Activated CD4-positive, CD25-positive, alpha-beta regulatory T cell treated with anti-CD3 and anti-CD28 coated beads, Interleukin-2, amount 50 U/mL, for 72 hours (primary cell): Measurements from ENCODE around the gene ATP2B2.

Experiments
- DNase-seq: peaks from one replicate; pipeline ENCODE4 v3.0.0; 2021

Gene ATP2B2

GRCh38 chr3:10378742-10379141 is 126.6 kb downstream of the ATP2B2 start:
- DNase-seq, result no peak

- DNase-seq, result no peak
Observed at GRCh38 chr3:10378246-10378645, 127.1 kb downstream of the ATP2B2 start.

GRCh38 chr3:10377148-10377725 is 128.1 kb downstream of the ATP2B2 start:
- no peak for DNase-seq

GRCh38 chr3:10376353-10376752 is 129.0 kb downstream of the ATP2B2 start:
- no peak for DNase-seq

- no peak for DNase-seq
Observed at GRCh38 chr3:10375296-10376053, 129.9 kb downstream of the ATP2B2 start.

- DNase-seq, result no peak
Observed at GRCh38 chr3:10374311-10374710, 131.1 kb downstream of the ATP2B2 start.

- no peak for DNase-seq
Observed at GRCh38 chr3:10373686-10374261, 131.6 kb downstream of the ATP2B2 start.

- DNase-seq, result no peak
Observed at GRCh38 chr3:10371789-10372188, 133.6 kb downstream of the ATP2B2 start.

- no peak for DNase-seq
Observed at GRCh38 chr3:10371167-10371566, 134.2 kb downstream of the ATP2B2 start.

- no peak for DNase-seq
Observed at GRCh38 chr3:10370429-10370828, 135.0 kb downstream of the ATP2B2 start.

- no peak for DNase-seq
Observed at GRCh38 chr3:10368512-10368911, 136.9 kb downstream of the ATP2B2 start.

GRCh38 chr3:10367506-10367905 is 137.9 kb downstream of the ATP2B2 start:
- DNase-seq, result no peak

GRCh38 chr3:10366651-10367101 is 138.7 kb downstream of the ATP2B2 start:
- DNase-seq, result no peak

- no peak for DNase-seq
Observed at GRCh38 chr3:10365791-10366190, 139.6 kb downstream of the ATP2B2 start.

GRCh38 chr3:10365316-10365715 is 140.1 kb downstream of the ATP2B2 start:
- DNase-seq, result no peak

GRCh38 chr3:10364806-10365205 is 140.6 kb downstream of the ATP2B2 start:
- no peak for DNase-seq

- DNase-seq, result no peak
Observed at GRCh38 chr3:10363935-10364334, 141.5 kb downstream of the ATP2B2 start.

GRCh38 chr3:10361375-10361774 is 144.0 kb downstream of the ATP2B2 start:
- DNase-seq, result no peak

- no peak for DNase-seq
Observed at GRCh38 chr3:10360478-10360877, 144.9 kb downstream of the ATP2B2 start.

GRCh38 chr3:10359761-10360161 is 145.6 kb downstream of the ATP2B2 start:
- no peak for DNase-seq

GRCh38 chr3:10358309-10358980 is 146.9 kb downstream of the ATP2B2 start:
- no peak for DNase-seq

GRCh38 chr3:10357592-10358308 is 147.6 kb downstream of the ATP2B2 start:
- DNase-seq, result no peak

GRCh38 chr3:10357095-10357494 is 148.3 kb downstream of the ATP2B2 start:
- DNase-seq, result no peak
